ENCODE results near the gene ATP11A. TPM values are rescaled to one million over a fixed set of nuclear protein-coding genes. Genes with fewer than 3 reads are reported as not detected.

ATP11A gene
- polyA plus RNA-seq, 12 donors = 16.4 to 38.1 (median 22.5) TPM; not detected in 1

DNA sequence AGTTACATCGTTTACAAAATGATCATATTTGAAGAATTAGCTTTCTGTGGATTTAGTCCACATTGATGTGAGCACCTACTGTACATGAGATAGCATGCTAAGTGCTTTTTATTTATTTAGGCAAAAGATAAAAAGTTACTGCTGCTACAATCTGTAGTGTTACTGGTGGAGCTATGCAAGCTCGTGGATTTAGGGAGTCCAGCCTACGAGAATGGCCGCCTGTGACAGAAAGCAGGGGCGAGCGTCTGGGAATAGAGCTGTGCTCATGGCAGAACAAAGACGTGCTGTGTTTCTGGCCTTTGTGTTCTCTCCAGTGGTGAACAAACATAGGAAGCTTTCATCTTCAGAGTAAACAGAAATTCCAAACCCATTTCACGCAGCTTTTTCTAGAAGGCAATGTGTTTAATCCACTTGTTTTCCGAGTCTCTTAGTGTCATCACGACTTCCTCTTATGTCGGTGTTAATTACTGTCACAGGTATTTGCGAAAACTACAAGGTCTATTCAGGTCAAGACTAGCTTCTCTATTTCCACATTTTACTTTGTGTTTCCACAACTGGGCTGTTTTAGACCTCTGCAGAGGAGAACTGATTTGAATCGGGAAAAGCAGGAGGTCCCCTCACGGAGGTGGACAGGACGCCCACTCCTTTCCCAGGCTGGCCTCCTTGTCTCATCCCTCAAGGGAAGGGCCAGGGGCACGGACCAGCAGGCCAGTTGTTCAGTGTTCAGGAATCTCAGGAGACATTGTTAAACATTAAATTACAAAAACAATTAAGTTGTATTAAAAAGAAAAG lies 67.3 kb downstream of the ATP11A start:
- no peak for DNase-seq

- DNase-seq = peak; percentile 58
Measured at GRCh38 chr13:112757759-112758086, 67.9 kb downstream of the ATP11A start.

GRCh38 chr13:112759053-112759452 lies 69.2 kb downstream of the ATP11A start:
- no peak for DNase-seq

- no peak for DNase-seq
Measured at GRCh38 chr13:112759827-112760226, 70.0 kb downstream of the ATP11A start.

GRCh38 chr13:112760435-112760834 lies 70.6 kb downstream of the ATP11A start:
- DNase-seq = no peak

DNA sequence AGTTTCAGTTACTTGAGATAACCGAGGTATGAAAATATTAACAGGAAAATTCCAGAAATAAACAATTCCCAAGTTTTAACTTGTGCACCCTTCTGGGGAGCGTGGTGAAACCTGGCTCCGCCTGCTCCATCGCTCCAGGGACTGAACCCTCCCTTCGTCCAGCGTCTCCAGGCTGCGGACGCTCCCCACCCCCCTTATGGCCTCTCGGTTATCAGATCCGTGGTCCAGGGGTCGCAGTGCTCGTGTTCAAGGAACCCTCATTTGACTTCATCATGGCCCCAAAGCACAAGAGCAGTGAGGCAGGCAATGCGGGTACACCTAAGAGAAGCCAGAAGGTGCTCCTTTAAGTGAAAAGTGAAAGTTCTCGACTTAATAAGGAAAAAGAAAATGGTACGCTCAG lies 71.1 kb downstream of the ATP11A start:
- DNase-seq = no peak

- no peak for DNase-seq
Measured at GRCh38 chr13:112761701-112762689, 72.2 kb downstream of the ATP11A start.

GRCh38 chr13:112762690-112763080 lies 72.8 kb downstream of the ATP11A start:
- no peak for DNase-seq

DNA sequence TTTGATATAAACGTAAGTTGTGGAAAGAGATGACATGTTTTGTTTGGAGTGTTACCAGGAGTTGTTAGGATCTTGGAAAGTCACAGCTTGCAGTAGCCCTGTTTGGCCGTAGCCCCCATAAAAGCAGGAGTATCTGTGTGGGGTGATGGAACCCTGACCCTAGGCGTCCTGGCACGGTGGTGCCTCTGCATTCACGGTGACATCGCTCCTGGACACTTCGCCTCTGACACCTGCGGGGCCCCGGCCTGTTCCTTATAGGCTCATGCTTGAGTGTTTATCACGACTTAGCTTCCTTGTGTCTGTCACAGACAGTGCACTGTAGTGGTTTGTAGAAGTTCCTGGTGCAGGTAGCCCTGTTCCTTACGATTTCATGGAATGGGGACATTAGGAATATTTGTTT lies 74.2 kb downstream of the ATP11A start:
- no peak for DNase-seq

- no peak for DNase-seq
Measured at GRCh38 chr13:112764864-112765561, 75.2 kb downstream of the ATP11A start.

DNA sequence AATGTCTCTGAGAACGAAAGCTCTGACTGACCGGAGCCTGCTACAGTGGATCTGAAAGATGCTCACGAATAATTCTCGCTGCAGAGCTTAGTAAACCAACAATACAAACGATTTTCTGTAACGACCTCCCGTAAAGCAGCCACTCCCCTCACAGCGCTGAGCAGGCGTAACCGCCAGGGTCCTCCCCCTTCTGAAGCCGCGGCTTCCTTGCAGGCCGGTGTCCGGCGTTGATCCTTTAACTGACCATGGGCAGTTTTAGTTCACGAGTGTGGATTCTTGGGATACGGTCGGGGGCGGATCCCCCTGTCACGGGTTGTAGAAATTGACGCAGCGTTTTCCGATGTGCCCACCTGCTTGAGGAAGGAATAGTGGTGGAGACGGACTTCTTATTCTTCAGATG lies 75.9 kb downstream of the ATP11A start:
- DNase-seq = no peak

DNA sequence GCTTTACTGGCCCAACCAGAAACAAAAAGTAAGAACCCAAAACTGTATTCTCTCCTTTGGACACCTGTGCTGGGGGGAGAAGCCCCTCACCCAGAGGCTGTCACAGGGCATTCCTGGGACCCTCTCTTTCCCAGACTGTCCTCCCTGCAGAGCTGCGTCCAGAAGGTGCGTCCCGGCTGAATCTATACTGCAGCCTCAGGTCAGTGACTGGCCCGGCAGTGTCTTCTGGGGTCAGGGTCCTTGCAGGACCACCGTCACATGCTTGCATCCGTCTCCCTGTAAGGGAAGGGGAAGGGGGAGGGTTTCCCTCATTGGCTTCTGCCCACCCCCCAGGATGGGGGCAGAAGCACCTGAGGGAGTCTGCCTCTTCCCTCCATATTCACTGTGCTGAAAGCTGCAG lies 76.5 kb downstream of the ATP11A start:
- no peak for DNase-seq

GRCh38 chr13:112767506-112768471 lies 78.0 kb downstream of the ATP11A start:
- DNase-seq = no peak

- no peak for DNase-seq
Measured at GRCh38 chr13:112768795-112769481, 79.1 kb downstream of the ATP11A start.

GRCh38 chr13:112769615-112770014 lies 79.8 kb downstream of the ATP11A start:
- DNase-seq = no peak

DNA sequence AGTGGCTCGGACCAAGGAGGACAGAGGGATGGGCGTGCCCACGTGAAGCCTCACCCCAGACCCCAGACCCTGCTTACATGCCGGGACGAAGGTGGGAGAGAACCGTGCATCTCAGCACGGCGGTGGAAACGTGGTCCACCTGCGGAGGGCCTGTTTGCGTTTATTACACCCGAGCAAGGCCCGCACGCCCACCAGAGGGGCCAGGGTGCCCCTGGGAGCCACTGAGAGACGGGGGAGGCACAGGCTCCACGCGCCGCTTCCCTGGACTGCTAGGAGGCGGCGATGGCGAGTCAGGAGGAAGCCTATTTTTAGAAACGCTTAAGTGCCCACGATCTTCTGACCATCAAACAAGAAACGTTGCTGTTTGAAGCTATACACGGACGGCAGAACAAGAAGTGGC lies 80.7 kb downstream of the ATP11A start:
- no peak for DNase-seq

- no peak for DNase-seq
Measured at GRCh38 chr13:112771139-112771876, 81.5 kb downstream of the ATP11A start.

GRCh38 chr13:112771877-112772538 lies 82.2 kb downstream of the ATP11A start:
- DNase-seq = no peak

DNA sequence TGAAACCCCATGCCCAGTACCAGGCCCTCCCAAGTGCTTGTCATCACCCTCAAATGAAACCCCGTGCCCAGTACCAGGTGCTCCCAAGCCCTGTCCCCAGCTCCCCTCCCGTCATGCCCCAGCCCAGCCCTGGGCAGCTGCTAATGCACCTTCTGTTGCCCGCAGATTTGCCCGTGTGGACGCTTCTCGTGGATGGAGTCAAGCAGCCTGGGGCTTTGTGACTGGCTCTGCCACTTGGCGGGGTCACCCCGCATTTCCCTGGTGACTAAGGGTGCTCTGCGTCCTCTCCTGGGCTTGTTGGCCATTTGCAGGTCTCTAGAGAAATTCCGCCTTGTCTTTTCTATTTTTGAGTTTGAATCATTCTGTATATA lies 82.7 kb downstream of the ATP11A start:
- no peak for DNase-seq

Measured in muscle of arm (tissue), 12 donors.